ENCODE measurements around the gene ABCC9.
"Not testable (repeated sequence)": the region's sequence is repeated elsewhere in the genome, so short reads cannot be mapped to it uniquely, and the experiment has no call there.

Gene ABCC9

GRCh38 chr12:21938879-21939278, 2.3 kb downstream of the ABCC9 start:
- H3K4me3 ChIP-seq (ENCODE audit: low read depth, low read length) = no peak overlapping the region

DNA sequence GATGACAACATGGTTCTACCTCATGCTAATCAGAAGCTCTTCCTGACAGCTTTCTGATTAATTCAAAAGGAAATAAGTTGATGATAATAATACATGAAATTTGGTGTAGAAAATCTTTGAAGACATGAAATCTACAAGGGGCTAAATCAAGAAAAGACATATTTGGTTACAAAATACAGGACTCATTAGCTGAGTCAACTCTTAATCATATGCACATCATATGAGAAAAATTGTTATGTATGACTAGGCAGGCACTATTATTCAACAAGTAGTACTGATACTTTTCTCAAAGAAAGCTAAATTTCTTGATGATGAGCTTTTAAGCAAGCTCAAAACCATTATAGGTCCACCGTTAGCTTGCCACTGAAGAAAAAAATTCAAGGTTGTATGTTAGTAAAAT, 7.1 kb downstream of the ABCC9 start:
- H3K4me3 ChIP-seq (ENCODE audit: low read depth, low read length) = no peak overlapping the region

GRCh38 chr12:21933656-21934055, 7.6 kb downstream of the ABCC9 start:
- H3K4me3 ChIP-seq (ENCODE audit: low read depth, low read length) = no peak overlapping the region

- not testable (repeated sequence) for H3K4me3 ChIP-seq (ENCODE audit: low read depth, low read length)
Measured at GRCh38 chr12:21929972-21930371, 11.3 kb downstream of the ABCC9 start.

DNA sequence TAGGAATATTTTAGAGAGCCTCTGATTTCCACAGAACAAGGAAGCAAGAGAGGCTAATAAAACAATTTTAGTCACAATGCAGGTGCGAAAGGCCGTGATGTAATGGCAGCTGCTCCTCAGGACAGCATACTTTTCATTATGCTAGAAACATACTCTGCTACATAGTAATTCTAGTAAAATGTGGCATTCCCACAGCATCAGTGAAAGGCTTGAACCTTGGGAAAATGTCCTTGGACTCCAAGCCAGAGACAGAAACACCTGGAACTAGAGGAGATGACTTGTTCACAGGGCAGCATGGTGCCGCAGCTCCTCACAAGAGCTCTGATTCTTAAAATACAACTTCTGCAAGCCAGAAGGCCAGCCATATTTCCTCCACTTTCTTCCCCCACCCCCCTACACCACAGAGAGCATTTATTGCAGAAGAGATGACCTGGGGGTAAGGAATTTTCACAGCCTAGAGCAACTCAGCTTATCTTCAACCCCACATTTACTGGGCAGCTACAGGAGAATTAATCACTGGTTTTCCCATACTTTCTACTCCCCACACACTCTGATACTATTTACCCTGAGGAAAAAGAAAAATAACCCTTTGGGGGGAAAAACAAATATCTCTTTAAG, 15.8 kb downstream of the ABCC9 start:
- H3K4me3 ChIP-seq (ENCODE audit: low read depth, low read length) = no peak overlapping the region

GRCh38 chr12:21921436-21921835, 19.8 kb downstream of the ABCC9 start:
- no peak overlapping the region for H3K4me3 ChIP-seq (ENCODE audit: low read depth, low read length)

- H3K4me3 ChIP-seq (ENCODE audit: low read depth, low read length) = no peak overlapping the region
Measured at GRCh38 chr12:21918456-21918855, 22.8 kb downstream of the ABCC9 start.

DNA sequence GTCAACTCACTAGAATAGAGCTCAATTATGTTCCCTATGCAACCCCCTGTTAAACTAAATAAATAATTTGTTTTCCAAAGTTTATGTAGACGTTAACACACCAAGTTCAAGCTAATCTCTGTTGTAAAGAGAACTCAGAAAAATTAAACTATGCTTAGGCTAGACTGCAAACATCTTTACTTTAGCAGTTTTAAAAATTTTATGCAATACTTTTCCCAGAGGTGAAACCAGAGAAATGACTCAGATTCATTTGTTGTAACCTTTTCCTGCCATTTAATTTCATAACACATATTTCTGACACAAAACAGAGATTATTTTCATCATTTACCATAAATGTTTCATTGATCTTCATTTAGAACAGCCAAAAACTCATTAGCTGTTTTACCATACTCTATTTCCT, 27.4 kb downstream of the ABCC9 start:
- H3K4me3 ChIP-seq (ENCODE audit: low read depth, low read length) = no peak overlapping the region

DNA sequence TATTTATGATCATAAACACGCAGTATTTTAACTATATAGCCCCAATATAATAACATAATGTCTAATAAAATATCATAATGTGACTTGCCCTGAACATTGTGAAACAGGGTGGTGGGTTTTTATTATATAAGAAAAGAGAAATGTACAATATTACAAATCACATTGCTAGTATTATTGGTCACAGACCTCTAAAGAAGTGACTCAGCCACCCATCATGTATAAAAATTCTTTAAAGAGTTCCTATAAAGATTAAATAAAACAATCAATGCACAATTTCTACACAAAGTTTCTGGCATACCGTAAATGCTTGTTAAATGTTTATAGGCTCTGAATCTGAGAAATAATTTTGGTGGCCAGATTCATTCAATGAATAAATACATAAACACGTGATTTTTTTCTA, 28.9 kb downstream of the ABCC9 start:
- H3K4me3 ChIP-seq (ENCODE audit: low read depth, low read length) = no peak overlapping the region

- H3K4me3 ChIP-seq (ENCODE audit: low read depth, low read length) = no peak overlapping the region
Measured at GRCh38 chr12:21911832-21912231, 29.4 kb downstream of the ABCC9 start.

DNA sequence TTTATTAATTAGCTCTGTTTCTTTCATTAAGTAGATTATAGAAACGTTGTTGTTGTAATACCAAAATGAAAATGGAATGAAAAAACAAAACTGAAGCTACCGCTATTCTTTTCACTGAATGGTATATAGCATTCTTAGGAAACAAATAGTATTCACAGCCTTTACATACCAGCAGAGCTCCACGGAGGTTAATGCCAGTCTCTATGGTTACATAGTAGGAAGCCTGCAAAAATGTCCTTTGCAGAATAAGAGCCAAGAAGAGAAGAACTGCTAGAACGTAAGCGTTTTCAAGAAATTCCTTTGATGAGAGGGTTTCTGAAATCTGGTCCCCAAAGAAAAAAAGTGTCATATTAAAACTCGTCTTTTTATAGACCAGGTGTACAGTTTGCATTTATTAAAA, 30.6 kb downstream of the ABCC9 start:
- no peak overlapping the region for H3K4me3 ChIP-seq (ENCODE audit: low read depth, low read length)

DNA sequence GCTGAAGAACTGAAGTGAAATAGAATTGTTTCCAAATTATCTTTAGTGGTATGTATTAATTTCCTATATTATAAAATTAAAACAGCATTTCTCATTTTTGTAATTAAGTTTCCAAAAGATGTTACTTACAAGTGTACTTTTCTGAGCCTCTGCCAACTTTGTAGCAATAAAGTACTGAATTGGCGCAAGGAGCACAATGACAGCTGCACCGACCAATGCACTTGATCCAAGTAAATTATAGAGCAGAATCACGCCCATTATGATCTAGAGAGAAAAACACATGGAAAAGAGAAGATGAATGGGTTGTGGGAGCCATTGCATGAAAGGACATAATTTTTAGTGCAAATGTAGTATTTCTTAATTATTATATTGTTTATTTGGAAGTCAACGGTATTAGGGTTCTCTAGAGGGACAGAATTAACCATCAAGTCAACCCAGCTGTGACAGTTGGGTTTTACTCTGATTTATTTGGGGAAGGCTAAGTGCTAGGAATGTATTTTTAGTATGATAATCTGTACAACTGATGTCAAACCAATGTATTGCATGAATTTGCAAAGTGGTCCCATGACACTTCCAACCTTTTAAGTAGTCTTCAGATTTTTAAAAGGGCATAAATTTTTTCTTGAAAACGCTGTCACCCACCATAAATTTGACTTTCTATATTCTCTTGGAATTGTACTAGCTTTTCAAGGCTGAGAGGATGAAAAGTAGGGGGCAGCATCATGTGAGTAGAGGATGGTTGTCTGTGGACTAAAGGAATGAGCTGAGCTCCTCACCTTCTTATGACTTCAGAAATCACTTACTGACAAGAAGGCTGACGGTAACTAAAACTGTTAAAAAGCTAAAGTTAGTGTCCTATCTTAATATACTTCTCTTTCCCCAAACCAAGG, 33.0 kb downstream of the ABCC9 start:
- no peak overlapping the region for H3K4me3 ChIP-seq (ENCODE audit: low read depth, low read length)

GRCh38 chr12:21906919-21907493, 34.2 kb downstream of the ABCC9 start:
- no peak overlapping the region for H3K4me3 ChIP-seq (ENCODE audit: low read depth, low read length)

GRCh38 chr12:21899532-21899931, 41.7 kb downstream of the ABCC9 start:
- H3K4me3 ChIP-seq (ENCODE audit: low read depth, low read length) = not testable (repeated sequence)

DNA sequence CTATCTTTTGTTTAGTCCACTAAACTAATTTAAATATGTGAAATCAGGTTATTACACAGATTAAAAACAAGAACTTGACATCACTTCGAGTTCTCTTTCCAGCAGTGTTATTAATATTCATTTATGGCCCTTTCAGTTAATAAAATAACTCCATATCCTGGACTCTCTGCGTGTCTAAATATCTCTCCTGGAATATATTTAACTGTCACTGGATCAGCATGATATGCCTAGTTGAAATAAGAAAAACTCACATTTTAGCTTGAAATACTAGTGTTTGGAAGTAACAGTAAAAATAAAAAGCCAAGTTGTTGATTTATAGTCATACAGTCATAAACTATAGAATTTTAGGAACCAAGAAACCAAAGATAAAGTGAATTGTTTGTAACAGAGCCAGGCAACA, 45.6 kb downstream of the ABCC9 start:
- H3K4me3 ChIP-seq (ENCODE audit: low read depth, low read length) = no peak overlapping the region

GRCh38 chr12:21894792-21895595, 46.2 kb downstream of the ABCC9 start:
- H3K4me3 ChIP-seq (ENCODE audit: low read depth, low read length) = no peak overlapping the region

DNA sequence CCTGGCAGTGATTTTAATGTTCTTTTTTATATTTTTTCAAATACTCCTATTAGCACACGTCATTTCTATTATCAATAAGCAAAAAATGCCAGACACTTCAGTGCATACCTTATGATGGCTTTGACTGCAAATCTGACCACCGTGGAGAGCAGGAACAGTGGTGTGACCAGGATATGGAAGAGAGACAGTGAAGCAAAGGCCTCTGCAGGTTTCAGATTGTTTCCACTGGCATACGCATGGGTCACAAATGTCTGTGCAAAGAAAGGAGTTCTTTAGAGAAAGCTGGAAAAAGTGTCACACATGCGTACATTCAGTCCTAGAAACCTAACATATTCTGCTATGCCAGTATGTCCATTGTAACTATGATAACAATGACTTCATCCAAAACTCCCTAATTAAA, 47.3 kb downstream of the ABCC9 start:
- H3K4me3 ChIP-seq (ENCODE audit: low read depth, low read length) = no peak overlapping the region

DNA sequence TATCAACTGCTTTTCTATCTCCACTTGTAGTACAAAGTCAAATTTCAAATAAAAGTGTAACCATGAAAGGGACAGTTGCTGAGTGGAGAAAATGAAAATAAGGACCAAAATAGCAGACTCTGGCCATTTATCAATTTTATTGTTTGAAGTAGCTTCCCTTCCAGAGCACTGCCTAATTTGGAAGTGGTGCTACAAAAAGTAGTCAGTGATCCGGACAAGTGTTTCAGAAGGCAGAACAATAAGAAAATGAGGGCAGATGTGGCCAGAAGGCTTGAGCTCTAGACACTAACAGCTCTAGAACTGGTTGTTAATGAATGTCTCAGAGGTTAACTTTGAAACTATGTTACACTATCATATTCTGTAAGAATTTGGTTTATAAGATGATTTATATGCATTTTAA, 48.9 kb downstream of the ABCC9 start:
- no peak overlapping the region for H3K4me3 ChIP-seq (ENCODE audit: low read depth, low read length)

DNA sequence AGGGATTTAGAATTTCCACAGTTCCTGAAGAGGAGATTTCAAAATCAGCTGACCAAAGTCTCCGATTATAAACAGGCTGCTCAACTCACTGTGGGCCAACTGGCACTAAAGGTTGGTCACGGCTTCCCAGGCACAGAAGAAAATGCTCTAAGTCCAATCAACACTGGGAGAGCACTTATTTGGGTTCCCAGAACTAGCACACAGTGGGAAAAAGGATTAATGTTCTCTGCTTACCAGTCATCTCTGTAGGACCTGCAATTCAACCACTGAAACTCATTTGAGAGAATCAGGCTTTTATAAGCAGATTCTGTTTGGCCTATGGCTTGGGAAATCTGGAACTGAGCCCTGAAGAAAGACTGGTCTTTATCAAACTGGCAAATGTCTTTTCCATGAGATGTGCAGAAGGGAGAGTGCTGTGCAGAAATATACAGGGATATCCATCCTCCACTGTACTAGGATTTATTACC, 49.4 kb downstream of the ABCC9 start:
- H3K4me3 ChIP-seq (ENCODE audit: low read depth, low read length) = no peak overlapping the region

GRCh38 chr12:21888276-21888863, 52.9 kb downstream of the ABCC9 start:
- H3K4me3 ChIP-seq (ENCODE audit: low read depth, low read length) = no peak overlapping the region

GRCh38 chr12:21884936-21885335, 56.3 kb downstream of the ABCC9 start:
- H3K4me3 ChIP-seq (ENCODE audit: low read depth, low read length) = no peak overlapping the region
